Spinal cord (tissue), 10 donors: ENCODE data around the gene FAM78A. TPM values are rescaled to one million over a fixed set of nuclear protein-coding genes. Genes with fewer than 3 reads are reported as not detected.
"Not testable (repeated sequence)": the region's sequence is repeated elsewhere in the genome, so short reads cannot be mapped to it uniquely, and the experiment has no call there.

Experiments
- DNase-seq, 6 donors: peaks; one replicate each; pipeline versions ENCODE4 v3.0.0 to v3.0.0-alpha.2; 2013 to 2015; ENCODE audit warnings: low spot score in 6 of 6, low read depth in 4 of 6
- H3K27ac ChIP-seq: one replicate; pipeline ENCODE4 v1.5.1; 2013; ENCODE audit warnings: low read depth, low read length, control low read depth
- H3K27me3 ChIP-seq: one replicate; pipeline ENCODE4 v1.6.1; 2013; ENCODE audit warnings: low read length; ENCODE audit not compliant: control insufficient read depth, insufficient read depth
- H3K36me3 ChIP-seq: one replicate; pipeline ENCODE4 v1.6.1; 2013; ENCODE audit warnings: low read length; ENCODE audit not compliant: control insufficient read depth, insufficient read depth
- H3K4me1 ChIP-seq: one replicate; pipeline ENCODE4 v1.6.1; 2013; ENCODE audit warnings: low read length; ENCODE audit not compliant: control insufficient read depth, insufficient read depth
- H3K4me3 ChIP-seq: one replicate; pipeline ENCODE4 v1.5.1; 2013; ENCODE audit warnings: low read depth, low read length, control low read depth
- H3K9me3 ChIP-seq: one replicate; pipeline ENCODE4 v1.6.1; 2013; ENCODE audit warnings: low read length; ENCODE audit not compliant: control insufficient read depth, insufficient read depth
- WGBS: methylation state at CpG from one replicate; pipeline ENCODE4 v1.1.5; 2013; ENCODE audit warnings: missing lambda C conversion rate; ENCODE audit not compliant: insufficient coverage; 5-methylcytosine and 5-hydroxymethylcytosine counted together
- polyA plus RNA-seq, 2 donors: library from polyadenylated mRNA; unstranded; fragments of 120-200 nt; gene quantifications; one replicate each; pipeline ENCODE4 v1.2.1, GENCODE V29; 2013; ENCODE audit not compliant: insufficient read length in 2 of 2
- total RNA-seq, 2 donors: library from RNA; depleted of rRNA in 1 of 2; stranded (reverse); fragments of 120-200 nt in 1 of 2; fragments of >200 nt in 1 of 2; gene quantifications; one replicate each; pipeline versions ENCODE4 v1.2.3 to v1.2.4, GENCODE V29; 2013 to 2014
- donor health status: healthy.

Gene FAM78A
- total and polyA plus RNA-seq, 4 donors = 2.7 to 7.4 (median 4.5) TPM

DNA sequence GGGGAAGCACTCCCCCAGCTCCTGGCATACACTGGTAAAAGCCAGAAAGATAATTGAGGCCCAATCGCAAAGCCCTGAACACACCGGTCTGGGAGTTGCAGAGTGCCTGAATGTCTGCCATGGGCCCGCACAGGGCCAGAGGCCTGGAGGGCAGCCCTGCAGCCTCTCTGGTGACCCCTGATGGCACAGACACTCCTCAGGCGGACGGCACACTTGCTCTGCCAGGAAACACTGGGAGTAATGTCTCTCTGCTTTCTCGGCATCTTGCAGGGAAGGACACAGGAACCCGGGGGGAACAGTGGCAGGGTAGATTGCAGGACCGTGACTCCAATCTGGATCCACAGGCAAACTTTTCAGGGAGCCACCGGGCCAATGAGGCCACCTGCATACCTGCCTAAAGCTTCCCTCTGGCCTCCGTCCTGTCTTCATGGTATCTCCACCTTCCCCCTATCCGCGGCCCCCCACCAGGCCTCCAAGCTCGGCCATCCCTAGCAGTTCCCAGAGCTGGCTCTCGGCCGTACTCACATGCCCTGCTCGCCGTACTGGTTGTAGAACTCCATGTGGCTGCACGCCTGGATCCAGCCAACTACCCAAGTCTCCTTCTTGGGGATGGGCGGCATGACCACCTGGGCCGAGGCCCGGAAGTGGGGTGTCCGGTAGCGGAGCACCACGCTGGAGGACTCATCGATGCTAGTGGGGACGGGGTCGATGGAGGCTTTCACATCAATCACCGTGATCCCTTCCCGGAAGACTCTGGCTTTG lies 797 bp downstream of the FAM78A start:
- WGBS = 78% methylated on average over 27 of the region's 29 CpGs
- H3K36me3 ChIP-seq = peaks cover 16% of the 10 kb centered on the region
- peak overlapping the region; percentile 19 for H3K4me3 ChIP-seq
- no peaks in the 10 kb centered on the region for H3K9me3 ChIP-seq
- peaks cover 41% of the 10 kb centered on the region for H3K4me1 ChIP-seq
- peak overlapping the region; percentile 67 for H3K27ac ChIP-seq
- H3K27me3 ChIP-seq = peaks cover 22% of the 10 kb centered on the region
- no peak for DNase-seq

DNA sequence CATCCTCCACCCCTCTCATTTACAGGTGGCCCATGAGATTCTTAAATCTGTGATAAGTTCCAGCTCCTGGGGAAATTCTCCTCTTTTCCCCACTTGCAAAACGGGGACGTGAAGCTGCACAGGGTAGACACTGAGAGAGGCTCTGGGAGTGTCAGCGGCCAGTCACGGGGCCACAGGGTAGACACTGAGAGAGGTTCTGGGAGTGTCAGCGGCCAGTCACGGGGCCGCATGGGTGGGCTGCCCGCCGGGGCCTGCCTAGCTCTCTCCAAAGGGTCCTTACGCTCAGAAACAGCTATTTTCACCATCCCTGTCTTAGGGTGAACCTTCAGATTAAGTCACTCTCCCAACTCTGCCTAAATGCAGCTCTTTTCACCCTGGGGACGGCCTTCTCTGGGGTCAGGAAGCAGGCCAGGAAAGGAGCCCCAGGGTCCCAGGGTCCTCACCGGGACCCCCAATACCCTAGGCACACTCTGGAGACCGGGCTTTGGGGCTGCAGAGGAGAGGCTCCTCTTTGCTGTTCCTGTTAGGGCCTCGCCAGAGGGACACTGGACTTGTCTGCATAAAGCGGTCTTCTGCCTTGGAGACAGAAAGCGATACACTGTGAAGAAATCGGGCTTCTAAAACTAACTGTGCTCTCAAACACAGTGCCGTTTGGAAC lies 1.5 kb downstream of the FAM78A start:
- peaks cover 22% of the 10 kb centered on the region for H3K27me3 ChIP-seq
- peaks cover 16% of the 10 kb centered on the region for H3K36me3 ChIP-seq
- peak overlapping the region; percentile 19 for H3K4me3 ChIP-seq
- 86% methylated on average over 16 of the region's 18 CpGs for WGBS
- H3K9me3 ChIP-seq = no peaks in the 10 kb centered on the region
- H3K4me1 ChIP-seq = peaks cover 41% of the 10 kb centered on the region
- H3K27ac ChIP-seq = peak overlapping the region; percentile 67
- DNase-seq = no peak

DNA sequence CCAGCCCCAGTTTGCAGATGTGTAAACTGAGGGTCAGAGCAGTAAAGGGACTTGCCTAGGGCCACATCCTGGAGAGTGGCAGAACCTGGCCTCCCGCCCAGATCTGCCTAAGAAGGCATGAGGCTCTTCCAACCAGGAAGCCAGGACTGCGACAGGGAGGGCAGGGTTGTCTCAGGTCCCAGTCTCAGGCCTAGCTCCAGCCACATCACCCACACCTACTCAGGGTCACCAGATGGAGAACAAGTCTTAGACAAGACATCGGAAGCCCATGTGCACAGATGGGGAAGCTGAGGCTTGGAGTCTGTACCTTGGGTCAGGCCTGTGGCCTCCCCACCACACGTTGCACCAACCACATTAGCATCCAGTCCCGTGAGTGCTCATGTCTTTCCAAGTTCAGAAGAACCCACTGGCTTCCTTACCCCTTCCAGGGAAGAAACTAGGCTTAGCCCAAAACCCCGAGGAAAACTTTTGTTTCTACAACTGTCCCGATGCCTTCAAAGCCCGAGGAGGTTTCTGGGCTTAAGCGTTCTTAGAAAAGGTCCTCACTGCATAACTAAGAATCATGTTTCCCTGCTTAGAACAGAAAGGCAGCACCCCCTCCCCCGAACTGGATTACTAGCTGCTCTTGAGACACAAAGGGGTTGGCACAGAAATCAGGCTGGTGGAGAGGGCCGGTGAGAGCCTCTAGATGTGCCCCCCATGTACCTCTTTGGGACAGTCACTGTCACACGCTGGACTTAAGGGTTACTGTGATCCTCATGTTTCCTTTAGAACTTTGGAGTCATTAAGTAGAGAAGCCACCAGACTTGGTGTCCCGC lies 2.2 kb downstream of the FAM78A start:
- peak overlapping the region; percentile 67 for H3K27ac ChIP-seq

DNA sequence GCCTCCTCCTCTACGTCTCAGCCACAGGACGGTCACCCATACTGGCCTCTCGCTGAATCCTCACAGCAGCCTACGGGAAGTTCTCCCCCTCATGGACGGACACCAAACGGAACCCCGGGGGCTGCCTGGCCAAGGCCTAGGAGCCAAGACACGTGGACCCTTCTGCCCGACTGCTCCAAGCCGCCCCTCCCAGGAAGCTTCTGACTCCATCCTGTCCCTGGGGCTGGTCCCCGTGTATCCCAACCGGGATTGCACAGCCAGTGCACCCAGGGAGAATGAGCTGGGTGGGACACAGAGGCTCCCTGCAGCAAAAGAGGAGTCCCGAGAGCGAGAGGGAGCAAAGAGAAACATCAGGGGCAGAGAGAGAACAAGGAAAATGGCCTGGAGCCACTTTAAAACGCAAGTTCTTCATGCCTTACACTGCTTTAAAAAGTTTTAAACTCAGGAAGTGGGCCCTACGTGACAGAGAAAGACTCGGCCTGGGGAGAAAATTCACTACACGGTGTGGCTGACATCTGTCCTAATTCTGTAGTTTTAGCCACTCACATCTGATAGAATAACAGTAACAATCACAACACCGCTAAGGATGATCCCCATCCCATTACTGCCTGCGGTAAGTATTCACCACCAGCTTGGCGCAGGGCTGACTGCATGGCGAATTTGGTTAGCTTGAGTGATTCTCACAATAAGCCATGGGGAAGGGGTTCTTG lies 3.0 kb downstream of the FAM78A start:
- Histone ChIP-seq H3K9me3 (no peaks in the 10 kb centered on the region), H3K4me3 (peak overlapping the region; percentile 3), H3K4me1 (peaks cover 40% of the 10 kb centered on the region), H3K27ac (peak overlapping the region; percentile 67), H3K27me3 (peaks cover 22% of the 10 kb centered on the region), H3K36me3 (peaks cover 16% of the 10 kb centered on the region)
- 90% methylated on average over 19 of the region's 22 CpGs for WGBS
- DNase-seq = no peak

More for the DNA sequence above, 2.2 kb downstream of the FAM78A start:
- peaks cover 16% of the 10 kb centered on the region for H3K36me3 ChIP-seq
- peaks cover 41% of the 10 kb centered on the region for H3K4me1 ChIP-seq
- H3K9me3 ChIP-seq = no peaks in the 10 kb centered on the region
- peaks cover 22% of the 10 kb centered on the region for H3K27me3 ChIP-seq
- H3K4me3 ChIP-seq = no peak overlapping the region
- DNase-seq = no peak
- WGBS = 70% methylated on average over 10 of the region's 13 CpGs

DNA sequence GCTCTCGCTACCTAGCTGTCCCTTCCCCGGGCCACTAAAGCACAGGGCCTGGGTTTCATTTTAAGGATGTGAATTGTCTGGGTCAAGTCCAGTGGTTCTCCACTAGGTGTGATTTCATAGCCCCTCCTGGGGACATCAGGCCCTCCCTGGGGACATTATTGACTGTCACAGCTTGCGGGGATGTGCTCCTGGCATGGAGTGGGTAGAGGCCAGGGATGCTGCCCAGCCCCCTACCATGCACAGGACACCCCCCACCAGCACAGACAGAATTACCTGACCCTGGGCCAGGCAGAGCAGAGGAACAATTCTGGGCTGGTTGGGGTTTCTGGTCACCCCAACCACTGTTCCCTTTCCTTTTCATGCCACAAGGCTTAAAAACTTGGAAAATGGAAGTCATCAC lies 4.1 kb downstream of the FAM78A start:
- peaks cover 22% of the 10 kb centered on the region for H3K27me3 ChIP-seq
- peaks cover 40% of the 10 kb centered on the region for H3K4me1 ChIP-seq
- H3K9me3 ChIP-seq = no peaks in the 10 kb centered on the region
- WGBS = 83% methylated on average over 1 of the region's 3 CpGs
- H3K4me3 ChIP-seq = no peak overlapping the region
- DNase-seq = no peak
- H3K36me3 ChIP-seq = peaks cover 16% of the 10 kb centered on the region
- H3K27ac ChIP-seq = no peak overlapping the region

DNA sequence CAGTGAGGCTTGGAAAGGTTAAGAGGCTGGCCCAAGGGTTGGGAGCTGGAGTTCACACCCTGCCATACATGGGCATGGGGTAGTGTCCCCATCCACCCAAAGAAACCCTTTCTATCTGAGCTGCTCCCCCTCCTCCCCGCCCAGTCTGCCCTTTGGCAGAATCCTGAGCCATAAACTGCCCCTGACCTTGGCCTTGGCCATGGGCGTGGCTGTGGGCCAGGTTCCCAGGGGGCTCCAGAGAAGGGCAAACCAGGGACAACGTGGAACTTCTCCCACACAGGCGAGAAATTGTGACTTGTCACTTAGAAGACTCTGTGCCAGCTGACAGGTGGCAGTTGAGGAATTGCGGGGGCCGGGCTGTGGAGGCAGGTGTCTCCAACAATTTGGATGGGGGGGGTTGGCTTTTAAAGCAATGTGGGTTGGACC lies 4.8 kb downstream of the FAM78A start:
- WGBS = 84% methylated on average over 6 of the region's 6 CpGs
- Histone ChIP-seq H3K36me3 (peaks cover 16% of the 10 kb centered on the region), H3K27me3 (peaks cover 22% of the 10 kb centered on the region), H3K9me3 (no peaks in the 10 kb centered on the region), H3K4me3 (no peak overlapping the region), H3K27ac (peak overlapping the region; percentile 54), H3K4me1 (peaks cover 41% of the 10 kb centered on the region)
- DNase-seq = no peak

DNA sequence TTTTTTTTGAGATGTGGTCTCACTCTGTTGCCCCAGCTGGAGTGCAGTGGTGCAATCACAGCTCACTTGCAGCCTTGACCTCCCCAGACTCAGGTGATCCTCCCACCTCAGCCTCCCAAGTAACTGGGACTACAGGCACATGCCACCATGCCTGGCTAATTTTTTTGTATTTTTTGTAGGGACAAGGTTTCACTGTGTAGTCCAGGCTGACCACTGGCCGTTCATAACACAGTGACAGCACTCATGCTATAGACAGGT lies 5.4 kb downstream of the FAM78A start:
- 86% methylated on average over 1 of the region's 1 CpG for WGBS
- Histone ChIP-seq H3K36me3 (peaks cover 20% of the 10 kb centered on the region), H3K4me1 (peaks cover 41% of the 10 kb centered on the region), H3K27ac (peak overlapping the region; percentile 67), H3K27me3 (peaks cover 17% of the 10 kb centered on the region)
- not testable (repeated sequence) for H3K9me3 ChIP-seq, H3K4me3 ChIP-seq, DNase-seq

DNA sequence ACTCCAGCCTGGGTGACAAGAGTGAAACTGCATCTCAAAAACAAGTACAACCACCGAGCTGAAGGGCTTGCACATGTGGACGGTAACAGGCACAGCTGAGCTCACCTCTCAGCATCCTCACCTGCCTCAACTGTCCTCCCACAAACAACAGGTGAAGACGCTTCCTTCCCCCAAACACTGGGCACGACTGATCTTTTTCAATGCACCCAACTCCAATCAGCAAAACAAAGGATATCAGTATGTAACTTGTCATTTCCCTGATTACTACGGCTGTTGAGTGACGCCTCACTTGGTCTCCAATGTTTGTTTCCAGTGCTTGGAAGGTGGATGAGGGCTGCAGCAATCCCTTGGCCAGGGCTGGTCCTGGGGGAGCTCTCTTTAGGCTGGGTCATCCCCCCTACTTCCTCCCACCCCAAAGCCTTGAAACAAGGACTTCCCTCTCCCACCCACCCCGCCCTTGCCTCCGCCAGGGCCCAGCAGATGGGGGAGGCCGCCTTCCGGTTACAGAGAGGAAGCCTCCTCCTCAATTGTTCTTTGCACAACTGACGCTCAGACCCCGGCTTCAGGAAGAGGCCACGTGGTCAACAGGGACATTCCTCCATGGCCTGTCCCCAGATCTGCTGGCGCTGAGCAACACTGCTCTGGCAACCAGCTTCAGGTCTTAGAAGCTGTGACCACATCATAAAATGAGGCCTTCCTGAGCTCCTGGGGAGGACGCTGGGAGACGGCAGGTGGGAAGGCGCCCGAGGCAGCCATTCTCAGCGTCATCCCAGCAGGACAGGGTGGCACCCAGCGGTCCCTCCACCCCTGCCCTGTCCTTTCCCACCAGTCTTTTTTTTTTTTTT lies 5.9 kb downstream of the FAM78A start:
- Histone ChIP-seq H3K27me3 (peaks cover 12% of the 10 kb centered on the region), H3K9me3 (no peaks in the 10 kb centered on the region), H3K4me1 (peaks cover 36% of the 10 kb centered on the region), H3K27ac (peak overlapping the region; percentile 67), H3K36me3 (peaks cover 19% of the 10 kb centered on the region), H3K4me3 (no peak overlapping the region)
- no peak for DNase-seq
- WGBS = 66% methylated on average over 10 of the region's 20 CpGs
